Muscle layer of duodenum (tissue), 2 donors: Measurements from ENCODE around the gene ITPR1.

ENCODE experiments used
- H3K27ac ChIP-seq: one replicate; pipeline ENCODE4 v1.7.0; 2013; ENCODE audit warnings: mild to moderate bottlenecking, low read length
- H3K27me3 ChIP-seq: one replicate; pipeline ENCODE4 v1.7.0; 2013; ENCODE audit warnings: low read depth, mild to moderate bottlenecking, control low read depth, low read length
- H3K36me3 ChIP-seq, 2 donors: one replicate each; pipeline ENCODE4 v1.7.0; 2013; ENCODE audit warnings: low read length in 2 of 2, control low read depth in 1 of 2, mild to moderate bottlenecking in 1 of 2; ENCODE audit not compliant: insufficient read depth in 2 of 2, control insufficient read depth in 1 of 2
- H3K4me1 ChIP-seq, 2 donors: one replicate each; pipeline ENCODE4 v1.7.0; 2013; ENCODE audit warnings: low read length in 2 of 2, mild to moderate bottlenecking in 2 of 2, control low read depth in 1 of 2, moderate library complexity in 1 of 2; ENCODE audit not compliant: insufficient read depth in 2 of 2, control insufficient read depth in 1 of 2
- H3K4me3 ChIP-seq, 2 donors: one replicate each; pipeline ENCODE4 v1.7.0; 2013; ENCODE audit warnings: low read length in 2 of 2, low read depth in 1 of 2, mild to moderate bottlenecking in 1 of 2
- H3K9me3 ChIP-seq, 2 donors: one replicate each; pipeline ENCODE4 v1.7.0; 2013; ENCODE audit warnings: low read length in 2 of 2, control low read depth in 1 of 2, mild to moderate bottlenecking in 1 of 2; ENCODE audit not compliant: control insufficient read depth in 1 of 2
- donor health status: healthy.

Gene ITPR1

DNA sequence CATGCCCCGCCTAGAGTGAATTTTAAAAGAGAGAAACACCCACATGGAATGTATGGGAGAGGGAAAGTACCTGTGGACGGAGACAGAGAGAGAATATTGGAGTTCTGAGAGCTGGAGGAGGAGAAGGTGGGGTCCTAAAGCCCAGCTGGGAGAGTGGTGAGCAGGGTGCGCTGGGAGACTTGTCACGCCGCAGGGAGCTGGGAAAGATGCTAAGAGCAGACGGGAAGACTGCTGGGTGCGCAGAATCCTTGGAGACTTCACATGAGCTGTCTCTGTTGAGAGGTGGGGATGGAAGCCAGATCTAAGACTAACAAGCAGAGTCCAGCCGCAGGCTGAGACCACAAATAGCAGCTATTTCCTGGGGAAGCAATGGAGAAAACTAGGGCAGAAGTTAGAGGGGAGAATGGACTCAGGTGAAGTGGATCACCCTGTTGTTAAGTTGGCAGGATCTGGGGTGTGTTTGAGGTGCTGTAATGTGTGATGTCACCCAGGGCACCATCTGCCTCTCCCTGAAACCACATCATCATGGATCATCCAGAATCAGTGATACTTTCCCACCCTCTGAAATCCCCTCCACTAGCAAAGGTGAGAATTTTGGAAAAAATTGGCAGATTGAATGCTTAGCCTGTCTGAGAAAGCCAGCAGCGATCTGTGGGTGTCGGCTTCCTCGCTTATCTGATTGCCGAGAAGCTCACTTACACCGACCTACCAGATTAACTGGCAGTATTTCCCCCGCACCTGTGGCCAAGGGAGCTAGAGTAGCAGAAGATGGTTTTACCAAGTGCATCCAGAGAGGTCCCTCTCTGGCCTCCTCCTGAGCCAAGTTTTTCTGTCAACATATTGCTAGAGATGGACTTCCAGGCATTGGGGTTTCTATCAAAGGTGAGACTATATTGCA is 311.3 kb downstream of the ITPR1 start:
- no peaks in the 10 kb centered on the region for H3K9me3 ChIP-seq
- H3K4me1 ChIP-seq = no peaks in the 10 kb centered on the region
- no peak overlapping the region for H3K27ac ChIP-seq
- no peaks in the 10 kb centered on the region for H3K27me3 ChIP-seq
- peaks cover 25 to 66% of the 10 kb centered on the region in 2 donors for H3K36me3 ChIP-seq
- no peak overlapping the region for H3K4me3 ChIP-seq

DNA sequence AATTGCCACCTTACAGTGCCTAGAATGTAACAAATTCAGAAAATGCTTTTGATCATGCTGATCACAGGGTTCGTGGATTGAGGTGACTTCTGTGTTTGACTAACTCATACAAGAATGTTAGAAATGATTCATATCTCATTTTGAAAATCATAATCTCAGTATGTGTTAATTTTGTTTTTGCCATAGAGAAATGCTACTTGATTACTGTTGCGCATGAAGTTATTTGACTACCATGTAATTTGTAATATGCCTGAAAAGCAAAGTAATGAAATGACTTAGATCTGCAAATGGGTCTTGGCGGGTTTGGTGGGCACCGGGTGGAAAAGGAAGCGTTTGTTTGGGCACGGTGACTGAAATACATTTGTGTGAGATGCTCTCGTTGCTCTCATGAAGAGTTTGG is 312.5 kb downstream of the ITPR1 start:
- H3K36me3 ChIP-seq = peaks cover 20 to 70% of the 10 kb centered on the region in 2 donors
- no peak overlapping the region for H3K4me3 ChIP-seq
- no peaks in the 10 kb centered on the region for H3K27me3 ChIP-seq
- H3K4me1 ChIP-seq = no peaks in the 10 kb centered on the region
- H3K27ac ChIP-seq = no peak overlapping the region
- H3K9me3 ChIP-seq = no peaks in the 10 kb centered on the region

DNA sequence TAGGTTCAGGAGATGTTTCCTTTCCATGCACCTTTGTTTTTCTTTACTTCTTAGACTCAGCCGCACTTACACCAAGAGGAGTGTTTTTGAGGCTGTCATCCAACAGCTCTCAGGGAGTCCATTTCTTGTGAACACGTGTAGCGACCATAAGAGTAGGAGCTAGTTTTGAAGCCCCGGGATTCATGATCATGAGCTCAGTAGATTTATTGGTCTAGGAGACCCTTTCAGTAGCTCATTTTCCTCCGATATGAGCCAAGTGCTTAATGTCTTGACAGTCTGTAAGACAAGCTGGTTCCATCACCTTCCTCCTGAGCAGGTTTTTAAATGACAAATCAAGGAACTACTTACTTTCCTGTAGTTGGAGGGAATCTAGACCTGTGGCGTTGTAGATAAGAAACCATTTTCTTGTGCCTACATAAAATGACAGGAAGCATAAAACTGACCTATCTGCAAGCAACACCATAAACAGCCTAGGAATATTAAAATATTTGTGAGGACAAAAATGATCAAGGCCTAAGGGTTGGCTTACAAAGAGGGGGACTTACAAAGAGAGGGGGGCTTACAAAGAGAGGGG is 313.5 kb downstream of the ITPR1 start:
- Histone ChIP-seq H3K4me3 (no peak overlapping the region), H3K9me3 (no peaks in the 10 kb centered on the region), H3K27me3 (no peaks in the 10 kb centered on the region), H3K4me1 (no peaks in the 10 kb centered on the region), H3K36me3 (peaks cover 15 to 62% of the 10 kb centered on the region in 2 donors), H3K27ac (no peak overlapping the region)

GRCh38 chr3:4807381-4808280 is 314.5 kb downstream of the ITPR1 start:
- H3K9me3 ChIP-seq = no peaks in the 10 kb centered on the region
- peaks cover 0 to 3% of the 10 kb centered on the region in 2 donors for H3K4me1 ChIP-seq
- no peak overlapping the region for H3K27ac ChIP-seq
- H3K27me3 ChIP-seq = no peaks in the 10 kb centered on the region
- peaks cover 15 to 52% of the 10 kb centered on the region in 2 donors for H3K36me3 ChIP-seq
- no peak overlapping the region for H3K4me3 ChIP-seq

GRCh38 chr3:4808637-4809036 is 315.5 kb downstream of the ITPR1 start:
- Histone ChIP-seq H3K4me3 (no peak overlapping the region), H3K36me3 (peaks cover 17 to 52% of the 10 kb centered on the region in 2 donors), H3K4me1 (peaks cover 0 to 3% of the 10 kb centered on the region in 2 donors), H3K27ac (no peak overlapping the region), H3K27me3 (no peaks in the 10 kb centered on the region), H3K9me3 (no peaks in the 10 kb centered on the region)

GRCh38 chr3:4809922-4810321 is 316.8 kb downstream of the ITPR1 start:
- no peak overlapping the region for H3K4me3 ChIP-seq
- no peaks in the 10 kb centered on the region for H3K9me3 ChIP-seq
- no peak overlapping the region for H3K27ac ChIP-seq
- H3K36me3 ChIP-seq = peaks cover 19 to 54% of the 10 kb centered on the region in 2 donors
- peaks cover 0 to 3% of the 10 kb centered on the region in 2 donors for H3K4me1 ChIP-seq
- no peaks in the 10 kb centered on the region for H3K27me3 ChIP-seq

GRCh38 chr3:4812591-4812990 is 319.4 kb downstream of the ITPR1 start:
- no peak overlapping the region for H3K27ac ChIP-seq

GRCh38 chr3:4813909-4814304 is 320.8 kb downstream of the ITPR1 start:
- no peak overlapping the region for H3K4me3 ChIP-seq
- no peaks in the 10 kb centered on the region for H3K27me3 ChIP-seq
- peaks cover 30 to 68% of the 10 kb centered on the region in 2 donors for H3K36me3 ChIP-seq
- H3K27ac ChIP-seq = no peak overlapping the region
- H3K4me1 ChIP-seq = peaks cover 0 to 3% of the 10 kb centered on the region in 2 donors
- H3K9me3 ChIP-seq = peaks cover 0 to 8% of the 10 kb centered on the region in 2 donors

More at GRCh38 chr3:4812591-4812990, 319.4 kb downstream of the ITPR1 start:
- H3K36me3 ChIP-seq = peaks cover 16 to 61% of the 10 kb centered on the region in 2 donors
- peaks cover 0 to 8% of the 10 kb centered on the region in 2 donors for H3K9me3 ChIP-seq
- peaks cover 0 to 3% of the 10 kb centered on the region in 2 donors for H3K4me1 ChIP-seq
- H3K27me3 ChIP-seq = no peaks in the 10 kb centered on the region
- H3K4me3 ChIP-seq = no peak overlapping the region

DNA sequence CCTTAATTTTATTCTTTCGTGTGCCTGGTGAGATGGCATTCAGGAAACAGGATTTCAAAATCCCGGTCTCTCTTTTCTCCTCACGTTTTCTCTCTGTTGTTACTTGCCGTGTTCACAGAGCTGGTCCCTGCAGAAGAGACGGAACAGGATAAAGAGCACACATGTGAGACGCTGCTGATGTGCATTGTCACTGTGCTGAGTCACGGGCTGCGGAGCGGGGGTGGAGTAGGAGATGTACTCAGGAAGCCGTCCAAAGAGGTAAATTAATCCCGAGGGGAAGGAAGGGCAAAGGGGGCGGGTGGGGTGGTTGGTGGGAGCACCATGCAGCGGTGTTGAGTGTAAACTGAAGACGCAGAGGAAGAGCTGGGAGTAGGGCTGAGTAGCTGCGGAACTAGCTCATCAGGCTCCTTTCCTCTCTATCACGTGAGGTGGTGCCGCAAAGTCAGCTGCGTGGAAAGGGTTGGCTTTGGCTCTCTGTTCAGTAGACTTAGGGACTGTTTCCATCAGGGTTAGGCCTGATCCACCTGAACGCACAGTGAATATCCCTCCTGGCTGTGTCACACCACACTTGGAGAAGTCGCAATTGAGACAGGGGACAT is 321.3 kb downstream of the ITPR1 start:
- Histone ChIP-seq H3K27me3 (no peaks in the 10 kb centered on the region), H3K4me3 (no peak overlapping the region), H3K4me1 (peaks cover 0 to 3% of the 10 kb centered on the region in 2 donors), H3K36me3 (peaks cover 35 to 71% of the 10 kb centered on the region in 2 donors), H3K27ac (no peak overlapping the region), H3K9me3 (peaks cover 0 to 8% of the 10 kb centered on the region in 2 donors)

GRCh38 chr3:4814904-4815574 is 321.9 kb downstream of the ITPR1 start:
- H3K27ac ChIP-seq = no peak overlapping the region
- H3K27me3 ChIP-seq = no peaks in the 10 kb centered on the region
- H3K4me1 ChIP-seq = peaks cover 0 to 3% of the 10 kb centered on the region in 2 donors
- H3K36me3 ChIP-seq = peaks cover 38 to 73% of the 10 kb centered on the region in 2 donors
- H3K4me3 ChIP-seq = no peak overlapping the region
- H3K9me3 ChIP-seq = peaks cover 0 to 8% of the 10 kb centered on the region in 2 donors
